Peyer's patch (tissue), 4 donors: ENCODE data around the gene LIF.

Experiments
- CTCF ChIP-seq, 6 experiments: fragments of 450-650 bp in 4 of 6; fragments of 200-600 bp in 2 of 6; sonication (generic) in 1 of 6; IDR thresholded peaks; one replicate each; pipeline ENCODE4 v1.5.1; 2017 to 2019; ENCODE audit warnings: antibody characterized with exemption in 6 of 6, mild to moderate bottlenecking in 3 of 6, moderate library complexity in 1 of 6
- POLR2A ChIP-seq, 2 donors: fragments of 450-650 bp; IDR thresholded peaks; one replicate each; pipeline ENCODE4 v1.5.1; 2017; ENCODE audit warnings: antibody characterized with exemption in 2 of 2, mild to moderate bottlenecking in 2 of 2, moderate library complexity in 2 of 2

- TF ChIP-seq POLR2A (IDR thresholded peaks at IDR 0.05), result no peak
- TF ChIP-seq CTCF (IDR thresholded peaks at IDR 0.05), result no peak
Observed at GRCh38 chr22:30212363-30212995, 34.1 kb downstream of the LIF start.
